Stimulated activated CD8-positive, alpha-beta memory T cell treated with anti-CD3 and anti-CD28 coated beads, Interleukin-7, amount 100 ng/mL, for 4 hours (primary cell): ENCODE results near the gene CDKL5.
A peak's percentile ranks its signal among the peaks of the same experiment; 100 is the strongest.

Source experiments
- DNase-seq, 2 donors: peaks; one replicate each; pipeline ENCODE4 v3.0.0-alpha.2; 2020; ENCODE audit warnings: low read depth in 2 of 2

Gene CDKL5

DNA sequence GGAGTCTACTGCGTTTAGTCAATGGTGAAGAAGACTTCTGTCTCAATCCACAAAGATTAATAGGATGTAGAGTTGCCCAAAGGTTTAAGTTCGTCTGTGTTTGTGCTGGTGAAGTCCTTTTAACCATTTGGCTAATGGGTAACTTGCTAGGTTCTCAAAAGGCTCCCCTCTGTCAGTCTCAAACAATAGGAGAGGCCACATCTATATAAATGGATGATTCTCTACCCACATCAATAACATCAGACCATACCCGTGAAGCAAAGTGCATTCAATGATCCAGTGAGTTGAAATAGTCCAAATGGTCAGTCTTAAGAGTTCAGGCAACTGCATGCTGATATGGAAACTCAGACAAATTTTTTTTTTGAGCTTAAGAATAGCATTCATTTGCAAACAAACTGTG is 218.4 kb downstream of the CDKL5 start:
- no peak for DNase-seq

DNA sequence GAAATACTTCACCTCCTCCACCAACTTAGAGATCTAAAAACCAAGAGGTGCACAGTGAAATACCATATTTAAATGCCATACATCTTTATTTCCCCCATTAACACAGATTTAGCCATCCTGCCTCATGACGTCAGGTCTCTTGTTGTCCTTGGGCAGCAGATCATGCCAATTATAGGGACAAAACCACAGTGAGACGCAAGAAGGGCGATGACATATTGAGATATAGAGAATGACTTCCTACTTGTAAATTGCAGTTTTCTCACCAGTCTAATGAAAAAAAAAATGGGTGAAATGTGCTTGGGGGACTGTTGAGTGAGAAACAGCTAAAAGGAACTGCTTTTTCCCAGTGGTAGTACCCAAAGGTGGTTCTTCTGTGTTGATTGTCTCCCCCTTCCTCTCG is 222.2 kb downstream of the CDKL5 start:
- no peak for DNase-seq

DNA sequence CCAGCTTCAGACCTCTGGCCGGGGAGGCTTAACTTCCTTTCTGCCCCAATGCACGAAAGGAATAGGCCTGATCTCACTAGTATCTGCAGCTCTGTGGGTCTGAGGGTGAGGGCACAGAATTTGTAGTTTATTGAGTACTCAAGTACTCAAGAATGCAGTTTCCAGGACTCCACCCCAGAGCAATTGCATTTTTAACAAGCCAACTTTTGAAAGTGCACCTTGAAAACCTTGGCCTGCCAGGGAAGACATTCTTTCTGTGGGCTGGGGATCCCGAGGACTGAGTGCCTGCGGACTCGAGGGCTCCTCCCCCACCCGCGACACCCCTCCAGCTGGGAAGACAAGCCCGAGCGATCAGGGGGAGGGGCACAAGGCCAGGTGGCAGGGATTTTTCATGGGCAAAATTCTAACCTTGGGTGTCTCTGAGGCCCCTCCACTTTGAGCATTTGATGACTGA is 224.1 kb downstream of the CDKL5 start:
- DNase-seq = no peak

DNA sequence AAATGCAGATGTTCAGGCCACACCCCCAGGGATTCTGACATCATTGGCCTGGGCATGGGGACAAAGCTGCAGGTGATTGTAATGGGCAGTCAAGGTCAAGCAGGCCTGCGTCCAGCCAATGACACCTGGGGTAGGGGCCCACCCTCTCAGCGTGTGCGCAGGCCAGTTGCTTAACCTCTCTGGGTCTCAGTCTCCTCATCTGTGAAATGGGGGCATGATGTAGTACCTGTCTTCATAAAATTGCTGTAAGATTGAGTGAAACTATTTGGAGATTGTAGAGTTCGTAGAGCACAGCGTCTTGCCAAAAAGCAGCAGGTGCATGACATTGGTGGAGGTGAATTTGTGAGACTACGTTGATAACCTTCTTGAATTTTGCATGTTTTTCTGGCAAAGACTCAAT is 225.3 kb downstream of the CDKL5 start:
- DNase-seq = no peak

DNA sequence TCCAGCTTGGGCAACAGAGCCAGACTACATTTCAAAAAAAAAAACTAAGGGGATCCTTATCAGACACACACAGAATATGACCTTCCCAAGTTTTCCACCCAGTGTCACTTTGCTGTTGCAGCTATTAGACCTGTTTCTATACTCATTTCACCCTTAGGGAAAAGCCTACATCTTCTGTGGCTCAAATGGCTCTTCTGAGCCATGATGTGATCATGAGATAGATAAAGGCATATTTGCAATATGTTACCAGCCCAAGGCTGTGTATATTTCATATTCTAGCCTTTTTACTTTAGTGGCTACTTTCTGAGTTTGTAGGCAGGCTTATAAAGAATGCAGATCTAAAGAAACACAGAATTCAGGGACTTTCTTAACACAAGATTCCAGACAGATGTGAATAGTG is 227.2 kb downstream of the CDKL5 start:
- no peak for DNase-seq

DNA sequence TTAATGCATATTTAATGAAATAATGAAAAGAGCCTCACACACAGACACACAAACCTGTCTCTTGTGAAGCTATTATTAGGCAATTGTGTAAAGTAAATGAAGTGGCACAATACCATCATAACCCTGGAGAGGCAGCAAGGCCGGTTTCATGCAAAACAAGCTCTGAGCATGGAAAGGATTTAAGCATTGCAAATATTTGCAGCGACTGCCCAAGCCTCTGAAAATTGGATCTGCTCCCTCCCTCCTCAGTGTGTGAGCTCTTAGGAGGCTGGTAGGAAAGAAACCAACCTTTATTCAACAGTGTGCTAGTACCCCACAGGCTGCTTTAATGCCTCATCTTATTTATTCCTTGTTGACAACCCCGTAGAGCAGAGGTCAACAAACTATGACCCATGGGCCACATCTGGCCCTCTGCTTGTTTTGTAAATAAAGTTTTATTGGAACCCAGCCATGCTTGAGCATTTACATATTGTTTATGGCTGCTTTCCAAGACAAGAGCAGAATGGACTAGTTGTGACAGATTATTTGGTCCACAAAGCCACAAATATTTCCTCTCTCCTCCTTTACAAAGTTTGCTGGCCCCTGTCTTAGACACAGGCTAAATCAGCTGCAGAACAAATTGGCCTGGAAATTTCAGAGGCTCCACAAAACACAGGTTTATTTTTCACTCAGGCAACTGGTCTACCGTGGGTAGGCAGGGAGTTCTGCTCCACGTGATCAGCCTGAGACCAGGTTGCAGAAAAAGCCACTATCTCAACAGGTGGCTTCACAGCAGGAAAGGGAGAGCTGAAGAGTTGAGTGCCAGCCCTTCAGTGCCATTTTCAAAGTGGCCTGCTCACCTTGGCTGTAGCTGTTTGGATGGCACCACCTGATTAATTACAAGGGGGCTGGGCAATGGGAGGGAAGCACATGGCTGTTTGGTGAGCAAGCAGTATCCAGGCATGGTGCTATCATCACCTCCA is 229.7 kb downstream of the CDKL5 start:
- no peak for DNase-seq

DNA sequence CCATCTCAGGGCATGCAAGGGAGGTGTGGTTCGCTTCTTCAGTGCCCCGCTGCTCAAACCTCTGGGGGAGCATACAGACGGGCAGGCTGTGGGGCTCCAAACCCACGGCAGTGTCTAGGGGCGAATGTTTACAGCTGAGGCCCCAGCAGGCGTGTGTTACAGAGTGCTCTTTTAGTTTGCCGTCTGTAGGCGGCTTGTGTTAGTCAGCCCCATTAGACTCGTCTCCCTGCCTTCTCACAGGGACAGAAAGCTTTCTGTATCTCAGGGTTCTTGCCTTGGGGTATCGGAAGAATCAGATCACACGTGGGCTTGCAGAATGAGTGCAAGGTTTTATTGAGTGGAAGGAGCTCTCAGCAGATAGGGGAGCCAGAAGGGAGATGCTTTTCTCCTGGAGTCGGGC is 235.9 kb downstream of the CDKL5 start:
- DNase-seq = no peak

DNA sequence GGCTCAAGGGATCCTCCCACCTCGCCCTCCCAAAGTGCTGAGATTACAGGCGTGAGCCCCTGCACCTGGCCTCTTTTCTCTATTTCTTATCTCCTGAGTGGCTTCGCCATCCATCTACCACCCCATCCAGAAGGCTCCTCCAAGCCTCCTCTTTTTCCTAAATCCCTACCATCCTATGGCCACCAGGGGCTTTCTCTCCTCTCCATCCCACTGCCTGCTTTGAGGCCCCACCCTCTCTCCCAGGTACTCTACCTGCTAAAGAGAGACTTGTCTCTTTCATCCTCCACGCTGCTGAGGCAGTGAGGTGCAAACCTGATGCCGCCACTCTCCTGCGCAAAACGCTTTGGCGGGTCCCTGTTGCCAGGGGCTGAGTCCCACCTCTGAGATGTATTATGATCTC is 239.5 kb downstream of the CDKL5 start:
- DNase-seq = no peak

DNA sequence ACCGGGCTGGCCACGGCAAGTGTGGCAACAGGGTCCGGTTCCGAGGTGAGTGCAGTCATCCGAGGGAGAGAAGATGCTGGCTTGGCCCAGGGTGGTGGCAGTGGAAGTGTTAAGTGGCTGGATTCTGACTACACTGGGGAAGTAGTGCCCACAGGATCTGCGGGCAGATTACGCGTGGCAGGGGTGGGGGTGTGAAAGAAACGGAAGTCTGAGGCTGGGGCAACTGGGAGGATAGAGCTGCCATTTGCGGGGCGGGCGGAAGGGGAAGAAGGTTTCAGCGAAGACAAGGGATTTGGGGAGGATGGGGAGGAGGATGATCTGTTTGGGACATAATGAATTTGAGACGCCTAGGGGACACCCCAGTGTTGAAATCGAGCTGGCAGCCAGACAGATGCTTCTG is 241.2 kb downstream of the CDKL5 start:
- no peak for DNase-seq

DNA sequence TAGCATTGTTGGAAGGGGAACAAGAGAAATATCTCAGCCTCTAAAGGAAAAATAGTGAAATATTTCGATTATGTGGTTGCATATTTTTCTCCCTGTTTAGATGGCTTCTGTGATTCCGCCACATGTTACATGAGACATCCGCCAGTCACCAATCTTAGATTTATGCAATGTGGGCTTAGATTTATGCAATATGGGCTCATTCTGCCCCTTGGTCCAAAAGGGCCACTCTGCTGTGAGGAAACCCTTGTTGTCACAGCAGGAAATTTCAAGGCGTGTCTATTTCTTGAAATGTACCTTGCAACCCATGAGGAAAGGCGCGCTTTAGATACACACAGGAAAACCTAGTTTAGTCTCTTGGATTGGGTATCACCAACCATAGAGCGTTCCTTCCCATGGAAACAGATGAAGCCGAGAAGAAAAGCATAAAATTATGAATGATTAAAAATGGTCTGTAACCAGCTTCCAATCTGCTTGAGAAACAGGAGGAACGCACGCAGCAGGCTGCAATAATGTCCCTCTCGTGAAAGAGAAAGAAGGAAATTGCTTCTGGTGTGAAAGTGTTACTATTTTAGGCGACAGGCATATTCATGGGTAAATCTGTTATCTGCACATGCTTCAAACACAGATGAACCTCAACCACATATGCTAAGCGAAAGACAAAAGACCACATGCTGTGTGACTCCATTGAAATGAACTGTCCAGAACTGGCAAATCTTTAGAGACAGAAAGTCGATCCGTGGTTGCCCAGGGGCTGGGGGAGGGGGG is 242.8 kb downstream of the CDKL5 start:
- no peak for DNase-seq

DNA sequence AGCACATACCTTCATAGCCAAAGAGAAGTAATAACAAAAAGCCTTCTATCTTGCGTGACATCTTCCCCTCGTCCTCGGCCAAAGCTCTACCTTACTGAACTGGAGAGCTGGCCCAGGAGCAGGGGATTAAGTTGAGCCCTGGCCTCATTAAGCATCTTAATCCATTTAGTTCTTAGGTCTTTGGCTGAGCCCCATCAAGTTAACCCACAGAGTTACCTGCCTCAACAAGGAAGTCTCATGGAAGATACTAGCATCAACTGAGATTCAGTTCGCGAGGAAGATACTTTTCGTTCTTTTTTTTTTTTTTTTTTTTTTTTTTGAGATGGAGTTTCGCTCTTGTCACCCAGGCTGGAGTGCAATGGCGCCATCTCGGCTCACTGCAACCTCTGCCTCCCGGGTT is 246.6 kb downstream of the CDKL5 start, which contains the start of gene RS1:
RS1 (minus strand) TSS at position 101 of the 400 bp plus-strand sequence; CDS start at position 61, 40 bp downstream.
- no peak for DNase-seq

DNA sequence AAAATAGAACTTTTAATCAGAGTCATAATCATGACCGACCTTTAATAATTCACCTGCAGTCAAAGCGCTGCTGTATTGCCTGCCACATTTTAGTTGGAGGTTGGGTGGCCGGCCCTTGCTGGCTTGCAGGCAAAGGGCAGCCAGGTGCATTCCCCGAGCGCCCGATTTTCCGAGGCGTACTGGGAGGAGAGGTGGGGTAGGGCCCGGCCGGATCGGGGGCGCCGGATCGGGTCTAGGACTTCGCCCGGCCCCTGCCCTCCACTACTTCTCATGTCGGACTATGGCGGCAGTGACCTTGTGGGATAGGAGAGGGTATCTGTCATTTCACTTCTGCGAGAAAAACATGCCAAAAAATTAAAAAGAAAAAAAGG is 249.0 kb downstream of the CDKL5 start:
- peak in 1 of 2 donors; percentile 2 for DNase-seq

DNA sequence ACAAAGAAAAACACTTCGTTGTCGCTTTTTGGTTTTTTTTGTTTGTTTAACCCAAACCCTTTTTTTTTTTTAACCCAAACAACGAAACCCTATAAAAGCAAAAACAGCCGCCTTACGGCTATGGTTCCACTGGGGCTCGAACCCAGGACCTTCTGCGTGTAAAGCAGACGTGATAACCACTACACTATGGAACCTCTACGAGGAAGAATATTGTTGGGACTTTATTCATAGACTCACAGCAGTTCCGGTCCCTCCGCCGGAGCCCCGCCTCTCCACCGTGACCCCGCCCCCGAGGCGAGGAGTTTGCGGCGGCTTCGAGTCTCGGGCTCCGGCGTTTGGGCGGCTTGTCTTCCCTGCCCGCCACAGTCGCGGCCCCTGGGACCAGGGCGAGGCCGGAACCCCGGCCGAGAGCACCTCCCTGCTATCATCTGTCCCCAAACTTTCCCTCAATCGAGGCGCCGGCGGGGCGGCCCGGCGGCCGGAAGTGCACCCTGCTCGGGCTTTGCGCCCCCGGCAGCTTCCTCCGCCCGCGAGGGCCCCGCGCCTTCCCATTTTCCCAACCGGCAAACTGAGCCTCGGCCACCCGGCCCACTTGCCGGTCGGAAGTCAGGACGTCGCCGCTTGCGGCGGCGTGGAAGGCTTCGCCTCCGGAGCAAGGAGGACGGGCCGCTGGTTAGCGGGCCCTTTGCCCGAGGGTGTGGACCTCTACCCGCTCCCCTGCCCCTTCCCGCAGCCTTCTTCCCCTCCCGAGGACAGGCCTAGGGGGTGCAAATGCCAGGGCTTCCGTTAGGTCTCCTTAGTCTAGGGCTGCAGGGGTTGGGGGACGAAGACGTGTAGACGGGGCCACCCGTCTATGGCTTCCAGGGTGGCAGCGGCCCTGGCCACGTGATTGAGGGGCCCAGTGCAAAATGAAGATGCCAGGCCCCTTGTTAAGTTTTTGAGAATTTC is 249.7 kb downstream of the CDKL5 start:
- DNase-seq = peak; percentile 58 to 65

DNA sequence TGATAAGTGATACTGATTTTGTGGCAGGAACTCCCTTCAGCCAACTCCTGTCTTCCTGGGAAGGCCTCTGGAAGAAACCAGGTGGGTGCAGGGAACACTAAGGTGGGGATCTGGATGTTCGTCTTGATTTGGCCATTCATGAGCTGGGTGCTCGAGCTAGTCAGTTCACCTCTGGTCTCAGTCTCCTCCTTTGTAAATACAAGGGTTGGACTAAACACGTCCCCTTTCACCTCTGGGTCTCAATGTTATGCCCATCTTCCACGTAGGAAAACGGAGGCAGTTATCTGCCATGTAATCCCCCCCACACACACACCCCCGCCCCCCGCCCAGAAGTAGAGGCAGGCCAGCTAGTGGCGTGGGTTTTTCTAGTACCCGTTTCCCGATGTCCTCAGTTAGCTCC is 250.6 kb downstream of the CDKL5 start:
- no peak for DNase-seq

DNA sequence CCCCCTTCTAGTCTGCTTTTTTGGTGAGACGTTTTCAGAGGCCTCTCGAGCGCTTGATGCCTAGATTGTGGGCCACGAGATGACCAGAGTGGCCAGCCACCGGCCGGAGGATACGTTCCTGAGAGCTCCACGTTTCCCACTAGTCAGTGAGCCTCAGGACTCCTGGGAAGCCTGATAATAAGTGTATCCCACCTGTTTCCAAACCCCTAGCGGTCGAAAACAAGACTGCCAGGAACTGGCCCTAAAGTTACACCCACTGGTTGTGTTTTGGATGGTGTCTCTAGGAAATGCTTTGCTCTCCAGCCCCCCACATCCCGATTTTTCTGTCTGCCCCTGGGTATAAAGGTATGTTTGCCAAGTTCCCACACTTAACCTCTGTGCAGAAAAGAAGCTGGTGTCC is 251.1 kb downstream of the CDKL5 start:
- no peak for DNase-seq

DNA sequence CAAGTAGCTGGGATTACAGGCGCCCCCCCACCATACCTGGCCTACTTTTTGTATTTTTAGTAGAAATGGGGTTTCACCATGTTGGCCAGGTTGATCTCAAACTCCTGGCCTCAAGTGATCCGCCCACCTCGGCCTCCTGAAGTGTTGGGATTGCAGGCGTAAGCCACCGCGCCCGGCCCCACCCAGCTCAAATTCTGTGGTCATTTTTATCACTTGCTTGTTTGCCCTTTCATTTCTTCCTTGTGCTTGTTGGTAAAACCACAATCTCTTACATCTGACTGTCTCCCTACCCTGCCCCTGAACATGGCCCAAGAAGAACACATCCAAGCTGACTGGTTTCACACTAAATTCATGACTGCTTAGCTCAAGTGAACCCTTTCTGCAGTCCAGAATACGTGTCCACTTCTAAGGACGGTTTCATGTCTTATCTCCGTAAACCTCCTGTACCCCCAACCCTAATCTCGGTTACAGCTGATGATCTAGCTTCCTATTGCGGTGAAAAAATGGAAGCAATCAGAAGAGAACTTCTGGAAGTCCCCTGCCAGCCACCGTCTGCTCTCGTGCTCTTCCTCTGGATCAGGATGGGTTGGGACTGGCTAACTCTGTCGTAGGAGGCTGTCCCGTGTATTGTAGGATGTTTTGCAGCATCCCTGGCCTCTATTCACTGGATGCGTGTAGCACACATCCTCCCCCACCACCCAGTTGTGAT is 251.9 kb downstream of the CDKL5 start:
- DNase-seq = no peak

DNA sequence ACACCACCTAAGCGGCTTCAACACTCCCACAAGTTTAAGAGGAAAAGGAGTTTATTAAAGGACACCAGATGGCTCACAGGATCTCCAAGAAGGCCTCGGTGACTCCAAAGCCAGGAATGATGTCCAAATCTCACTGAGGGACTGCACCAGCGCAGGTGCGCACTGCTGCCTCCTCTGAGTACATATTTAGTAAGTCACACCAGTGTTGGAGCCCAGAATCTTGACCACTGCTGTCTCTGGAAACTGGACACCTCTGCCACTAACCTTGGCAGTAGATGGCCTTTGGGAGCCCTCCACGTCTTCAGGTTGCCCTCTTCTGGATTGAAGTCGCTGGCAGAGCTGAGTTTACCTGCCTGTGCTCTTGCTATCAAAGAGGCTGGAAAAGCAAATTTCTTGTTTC is 256.6 kb downstream of the CDKL5 start:
- no peak for DNase-seq

DNA sequence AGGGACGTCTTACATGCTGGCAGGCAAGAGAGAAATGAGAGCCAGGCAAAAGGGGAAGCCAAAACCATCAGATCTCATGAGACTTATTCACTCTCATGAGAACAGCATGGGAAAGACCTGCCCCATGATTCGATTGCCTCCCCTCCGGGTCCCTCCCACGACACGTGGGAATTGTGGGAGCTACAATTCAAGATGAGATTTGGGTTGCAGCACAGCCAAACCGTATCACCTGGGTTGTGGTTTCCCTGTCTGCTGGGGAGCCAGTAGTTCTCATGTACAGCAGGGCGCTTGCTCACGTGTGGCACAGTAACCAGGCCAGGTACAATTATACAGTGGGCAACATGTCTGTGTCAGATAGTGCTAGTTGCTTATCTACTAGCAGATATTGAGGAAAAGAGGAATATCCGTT is 257.6 kb downstream of the CDKL5 start:
- no peak for DNase-seq

DNA sequence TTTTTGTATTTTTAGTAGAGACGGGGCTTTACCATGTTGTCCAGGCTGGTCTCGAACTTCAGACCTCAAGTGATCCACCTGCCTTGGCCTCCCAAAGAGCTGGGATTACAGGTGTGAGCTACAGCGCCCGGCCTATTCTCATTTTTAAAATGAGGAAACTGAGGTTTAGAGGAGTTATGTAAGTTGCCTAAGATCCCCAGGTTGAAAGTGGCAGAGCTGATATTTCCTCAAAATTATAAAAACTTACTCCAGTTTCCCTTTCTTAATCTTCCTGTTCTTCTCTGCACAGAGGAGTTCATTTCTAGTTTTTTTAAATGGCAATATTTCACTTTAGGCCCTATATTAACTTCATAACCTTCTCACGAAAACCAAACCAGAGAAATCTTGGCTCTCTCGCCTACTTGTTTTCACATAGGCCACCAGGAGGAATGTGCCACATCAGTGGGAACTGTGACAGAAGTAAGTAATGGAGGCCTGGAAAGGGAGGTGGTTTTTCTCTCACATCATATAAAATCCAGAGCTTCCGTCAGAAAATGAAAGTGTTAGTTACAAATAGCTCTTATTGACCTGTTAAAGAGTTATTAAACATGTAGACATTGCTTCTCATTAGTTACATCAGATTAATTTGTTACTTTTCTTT is 262.6 kb downstream of the CDKL5 start:
- DNase-seq = no peak

DNA sequence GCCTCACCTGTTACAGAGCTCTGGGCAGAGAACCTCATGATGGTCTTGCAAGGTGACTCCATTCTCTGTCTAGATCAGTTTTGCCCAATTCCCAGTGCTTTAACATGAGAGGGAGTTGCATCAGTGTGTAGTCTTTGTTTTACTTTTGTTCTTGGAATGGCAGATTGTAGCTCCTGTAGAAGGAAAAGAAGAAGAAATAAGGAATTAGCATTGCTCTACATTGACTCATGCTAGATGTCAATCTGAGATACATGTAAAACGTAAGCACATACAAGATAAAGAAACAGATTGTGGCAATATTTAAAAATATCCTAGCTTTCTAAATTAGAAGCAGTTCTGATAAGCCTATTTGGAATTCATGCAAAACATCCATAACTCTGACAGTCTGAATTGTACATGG is 266.0 kb downstream of the CDKL5 start:
- DNase-seq = no peak

DNA sequence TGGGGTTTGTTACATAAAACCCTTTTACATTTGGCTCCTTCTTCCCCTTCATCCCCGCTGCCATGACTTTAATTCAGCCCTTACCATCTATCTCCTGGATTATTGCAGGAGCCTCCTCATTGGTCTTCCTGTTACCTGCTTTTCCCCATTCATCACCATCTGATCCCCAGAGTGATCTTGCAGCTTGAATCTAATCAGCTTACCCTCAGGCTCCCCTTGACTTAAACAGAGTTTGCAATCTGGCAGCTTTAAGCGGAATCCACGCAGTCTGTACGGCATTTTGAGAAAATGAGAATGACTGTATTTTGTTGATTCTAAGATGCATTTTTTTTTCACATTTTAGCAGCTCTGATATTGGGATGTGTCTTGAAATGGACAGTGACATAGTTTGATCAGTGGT is 267.1 kb downstream of the CDKL5 start:
- no peak for DNase-seq
